IMR-90 (cell line): ENCODE results near the gene TMPRSS7.

ENCODE experiments used
- BHLHE40 ChIP-seq: fragments of 150-350 bp; IDR thresholded peaks from 2 replicates; pipeline ENCODE4 v1.6.1; 2016; ENCODE audit warnings: mild to moderate bottlenecking, low read depth, low read length
- CEBPB ChIP-seq: IDR thresholded peaks from 2 replicates; pipeline ENCODE4 v1.6.1; 2012; ENCODE audit warnings: low read depth, low read length, improper control_type of control experiment
- CHD1 ChIP-seq: IDR thresholded peaks from 2 replicates; pipeline ENCODE4 v1.6.1; 2012; ENCODE audit warnings: low read depth, low read length, improper control_type of control experiment
- MAFK ChIP-seq: IDR thresholded peaks from 2 replicates; pipeline ENCODE4 v1.6.1; 2012; ENCODE audit warnings: low read depth, low read length, improper control_type of control experiment
- MAZ ChIP-seq: IDR thresholded peaks from 2 replicates; pipeline ENCODE4 v1.6.1; 2012; ENCODE audit warnings: low read depth, mild to moderate bottlenecking, low read length, improper control_type of control experiment, moderate library complexity, borderline replicate concordance
- MXI1 ChIP-seq: IDR thresholded peaks from 2 replicates; pipeline ENCODE4 v1.6.1; 2012; ENCODE audit warnings: low read depth, mild to moderate bottlenecking, low read length, moderate library complexity, borderline replicate concordance
- NFE2L2 ChIP-seq: fragments of 150-350 bp; IDR thresholded peaks from 2 replicates; pipeline ENCODE4 v1.6.1; 2016; ENCODE audit warnings: low read depth, mild to moderate bottlenecking, low read length
- POLR2A ChIP-seq: IDR thresholded peaks from 2 replicates; pipeline ENCODE4 v1.6.1; 2012; ENCODE audit warnings: mild to moderate bottlenecking, low read depth, low read length
- RAD21 ChIP-seq: IDR thresholded peaks from 2 replicates; pipeline ENCODE4 v1.6.1; 2012; ENCODE audit warnings: low read length, improper control_type of control experiment
- RFX5 ChIP-seq: IDR thresholded peaks from 2 replicates; pipeline ENCODE4 v1.8.0; 2012; ENCODE audit warnings: low read depth, mild to moderate bottlenecking, low read length, moderate library complexity
- SMC3 ChIP-seq: fragments of 150-350 bp; IDR thresholded peaks from 2 replicates; pipeline ENCODE4 v1.6.1; 2016; ENCODE audit warnings: low read depth, mild to moderate bottlenecking, antibody characterized with exemption, low read length, moderate library complexity
- USF2 ChIP-seq: fragments of 150-350 bp; IDR thresholded peaks from 2 replicates; pipeline ENCODE4 v1.6.1; 2017; ENCODE audit warnings: mild to moderate bottlenecking, antibody characterized with exemption, low read length, low read depth
- TF ChIP-seq, protein P1 (sequence below): conservative IDR thresholded peaks from 2 replicates; pipeline ENCODE4 v1.5.1; 2012; ENCODE audit warnings: mild to moderate bottlenecking, low read depth, low read length, improper control_type of control experiment
- TF ChIP-seq, protein P2 (sequence below): fragments of 150-350 bp; IDR thresholded peaks from 2 replicates; pipeline ENCODE4 v1.6.1; 2016; ENCODE audit warnings: low read depth, mild to moderate bottlenecking, low read length, moderate library complexity, borderline replicate concordance

- TF ChIP-seq POLR2A (no peak), MAFK (no peak), RFX5 (no peak), RAD21 (no peak), USF2 (no peak), BHLHE40 (no peak), CEBPB (no peak), NFE2L2 (no peak), SMC3 (no peak), MAZ (no peak), MXI1 (no peak), CHD1 (no peak)
- TF ChIP-seq, protein P1, sequence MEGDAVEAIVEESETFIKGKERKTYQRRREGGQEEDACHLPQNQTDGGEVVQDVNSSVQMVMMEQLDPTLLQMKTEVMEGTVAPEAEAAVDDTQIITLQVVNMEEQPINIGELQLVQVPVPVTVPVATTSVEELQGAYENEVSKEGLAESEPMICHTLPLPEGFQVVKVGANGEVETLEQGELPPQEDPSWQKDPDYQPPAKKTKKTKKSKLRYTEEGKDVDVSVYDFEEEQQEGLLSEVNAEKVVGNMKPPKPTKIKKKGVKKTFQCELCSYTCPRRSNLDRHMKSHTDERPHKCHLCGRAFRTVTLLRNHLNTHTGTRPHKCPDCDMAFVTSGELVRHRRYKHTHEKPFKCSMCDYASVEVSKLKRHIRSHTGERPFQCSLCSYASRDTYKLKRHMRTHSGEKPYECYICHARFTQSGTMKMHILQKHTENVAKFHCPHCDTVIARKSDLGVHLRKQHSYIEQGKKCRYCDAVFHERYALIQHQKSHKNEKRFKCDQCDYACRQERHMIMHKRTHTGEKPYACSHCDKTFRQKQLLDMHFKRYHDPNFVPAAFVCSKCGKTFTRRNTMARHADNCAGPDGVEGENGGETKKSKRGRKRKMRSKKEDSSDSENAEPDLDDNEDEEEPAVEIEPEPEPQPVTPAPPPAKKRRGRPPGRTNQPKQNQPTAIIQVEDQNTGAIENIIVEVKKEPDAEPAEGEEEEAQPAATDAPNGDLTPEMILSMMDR, result no peak
- TF ChIP-seq, protein P2, sequence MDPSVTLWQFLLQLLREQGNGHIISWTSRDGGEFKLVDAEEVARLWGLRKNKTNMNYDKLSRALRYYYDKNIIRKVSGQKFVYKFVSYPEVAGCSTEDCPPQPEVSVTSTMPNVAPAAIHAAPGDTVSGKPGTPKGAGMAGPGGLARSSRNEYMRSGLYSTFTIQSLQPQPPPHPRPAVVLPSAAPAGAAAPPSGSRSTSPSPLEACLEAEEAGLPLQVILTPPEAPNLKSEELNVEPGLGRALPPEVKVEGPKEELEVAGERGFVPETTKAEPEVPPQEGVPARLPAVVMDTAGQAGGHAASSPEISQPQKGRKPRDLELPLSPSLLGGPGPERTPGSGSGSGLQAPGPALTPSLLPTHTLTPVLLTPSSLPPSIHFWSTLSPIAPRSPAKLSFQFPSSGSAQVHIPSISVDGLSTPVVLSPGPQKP, result no peak
Observed at GRCh38 chr3:112042842-112043280, 8.3 kb downstream of the TMPRSS7 start.
